CD4-positive, CD25-positive, alpha-beta regulatory T cell (primary cell): Measurements from ENCODE around the gene MEIKIN. TPM values are rescaled to one million over a fixed set of nuclear protein-coding genes. Genes with fewer than 3 reads are reported as not detected.

Source experiments
- ATAC-seq, 2 donors: fragments of 150-1000 bp; cut with Tn5 transposase; one replicate each; pipeline ENCODE4 v1.10.0; 2021; ENCODE audit warnings: low read depth in 2 of 2, moderate number of reproducible peaks in 2 of 2, moderate library complexity in 1 of 2
- DNase-seq, 3 donors: peaks; one replicate each; pipeline versions ENCODE4 v3.0.0 to v3.0.0-alpha.2; 2012 to 2022; ENCODE audit warnings: mixed read lengths in 1 of 3
- H3K27ac ChIP-seq: one replicate; pipeline ENCODE4 v1.7.0; 2013; ENCODE audit warnings: mild to moderate bottlenecking, low read length; ENCODE audit not compliant: insufficient read depth, poor library complexity, severe bottlenecking
- H3K27me3 ChIP-seq: one replicate; pipeline ENCODE4 v1.7.0; 2013; ENCODE audit warnings: low read length; ENCODE audit not compliant: control insufficient read depth, insufficient read depth
- H3K36me3 ChIP-seq: one replicate; pipeline ENCODE4 v1.7.0; 2013; ENCODE audit warnings: mild to moderate bottlenecking, low read length, moderate library complexity; ENCODE audit not compliant: control insufficient read depth, insufficient read depth
- H3K4me1 ChIP-seq: 2 replicates; pipeline ENCODE4 v1.7.0; 2013; ENCODE audit warnings: mild to moderate bottlenecking, low read length; ENCODE audit not compliant: insufficient read depth, control insufficient read depth, poor library complexity, severe bottlenecking
- H3K4me3 ChIP-seq: one replicate; pipeline ENCODE4 v1.7.0; 2013; ENCODE audit warnings: low read depth, mild to moderate bottlenecking, low read length, moderate library complexity
- H3K9me3 ChIP-seq, 2 experiments: 1 replicate in 1 of 2; 2 replicates in 1 of 2; pipeline ENCODE4 v1.7.0; 2013; ENCODE audit warnings: low read length in 2 of 2, mild to moderate bottlenecking in 1 of 2, moderate library complexity in 1 of 2; ENCODE audit not compliant: control insufficient read depth in 2 of 2
- H3K27ac Mint-ChIP-seq, 3 donors: one replicate each; pipeline ENCODE4 v1.8.0; 2020 to 2022; ENCODE audit warnings: mild to moderate bottlenecking in 3 of 3, mixed read lengths in 3 of 3, moderate library complexity in 2 of 3
- H3K27me3 Mint-ChIP-seq: one replicate; pipeline ENCODE4 v1.8.0; 2022; ENCODE audit warnings: mild to moderate bottlenecking, mixed read lengths
- H3K36me3 Mint-ChIP-seq: one replicate; pipeline ENCODE4 v1.8.0; 2020; ENCODE audit warnings: mixed read lengths
- H3K4me1 Mint-ChIP-seq, 4 donors: one replicate each; pipeline ENCODE4 v1.8.0; 2020 to 2022; ENCODE audit warnings: mixed read lengths in 4 of 4, mild to moderate bottlenecking in 1 of 4
- H3K4me3 Mint-ChIP-seq, 4 donors: one replicate each; pipeline ENCODE4 v1.8.0; 2020 to 2022; ENCODE audit warnings: mild to moderate bottlenecking in 4 of 4, mixed read lengths in 4 of 4, moderate library complexity in 3 of 4
- H3K9me3 Mint-ChIP-seq, 7 donors: one replicate each; pipeline ENCODE4 v1.8.0; 2020 to 2022; ENCODE audit warnings: mixed read lengths in 7 of 7, mild to moderate bottlenecking in 3 of 7, moderate library complexity in 2 of 7
- polyA plus RNA-seq, 4 donors: library from polyadenylated mRNA; unstranded; fragments of 300-500 nt; fragmentation: Illumina TruSeq; gene quantifications; one replicate each; pipeline ENCODE4 v1.2.3, GENCODE V29; 2021
- total RNA-seq: library from RNA; stranded (reverse); gene quantifications from one replicate; pipeline ENCODE4 v1.2.3, GENCODE V29; 2022

Gene MEIKIN
- total and polyA plus RNA-seq, 5 donors from 2014 or later, result not detected

GRCh38 chr5:131824631-131825030, 120.8 kb downstream of the MEIKIN start:
- Histone ChIP-seq H3K4me3 (no peak overlapping the region), H3K9me3 (no peaks in the 10 kb centered on the region), H3K27ac (no peak overlapping the region), H3K27me3 (peaks cover 7% of the 10 kb centered on the region), H3K36me3 (no peaks in the 10 kb centered on the region), H3K4me1 (no peaks in the 10 kb centered on the region)
- Mint-ChIP-seq H3K4me1 (no peaks in the 10 kb centered on the region), H3K27ac (no peak overlapping the region), H3K4me3 (no peak overlapping the region), H3K36me3 (no peaks in the 10 kb centered on the region), H3K27me3 (peaks cover 48% of the 10 kb centered on the region), H3K9me3 (peaks cover 0 to 6% (median 0%) of the 10 kb centered on the region in 7 donors)
- ATAC-seq, result no peak
- DNase-seq, result no peak

GRCh38 chr5:131821221-131821620, 124.2 kb downstream of the MEIKIN start:
- ATAC-seq, result no peak
- no peak for DNase-seq
- Mint-ChIP-seq H3K27me3 (peaks cover 35% of the 10 kb centered on the region), H3K36me3 (no peaks in the 10 kb centered on the region), H3K4me1 (peaks cover 5 to 13% (median 8%) of the 10 kb centered on the region in 4 donors), H3K9me3 (peaks cover 0 to 3% (median 0%) of the 10 kb centered on the region in 7 donors), H3K27ac (no peak overlapping the region), H3K4me3 (no peak overlapping the region)
- Histone ChIP-seq H3K9me3 (no peaks in the 10 kb centered on the region), H3K27ac (no peak overlapping the region), H3K4me3 (no peak overlapping the region), H3K27me3 (peaks cover 7% of the 10 kb centered on the region), H3K36me3 (no peaks in the 10 kb centered on the region), H3K4me1 (no peaks in the 10 kb centered on the region)

GRCh38 chr5:131818001-131818724, 127.3 kb downstream of the MEIKIN start:
- H3K27ac ChIP-seq, result no peak overlapping the region
- no peaks in the 10 kb centered on the region for H3K4me1 ChIP-seq
- Mint-ChIP-seq H3K27ac (peak overlapping the region in 1 of 3 donors; percentile 37), H3K36me3 (no peaks in the 10 kb centered on the region), H3K27me3 (peaks cover 24% of the 10 kb centered on the region), H3K4me3 (no peak overlapping the region), H3K9me3 (peaks cover 0 to 2% (median 0%) of the 10 kb centered on the region in 7 donors), H3K4me1 (peaks cover 5 to 13% (median 8%) of the 10 kb centered on the region in 4 donors)
- H3K27me3 ChIP-seq, result peaks cover 8% of the 10 kb centered on the region
- H3K36me3 ChIP-seq, result no peaks in the 10 kb centered on the region
- H3K4me3 ChIP-seq, result no peak overlapping the region
- H3K9me3 ChIP-seq, result no peaks in the 10 kb centered on the region
- ATAC-seq (no peak), DNase-seq (no peak)

- DNase-seq (no peak), ATAC-seq (no peak)
- no peaks in the 10 kb centered on the region for H3K36me3 Mint-ChIP-seq
- H3K4me1 Mint-ChIP-seq, result peaks cover 5 to 16% (median 8%) of the 10 kb centered on the region in 4 donors
- no peaks in the 10 kb centered on the region for H3K36me3 ChIP-seq
- peaks cover 0 to 2% (median 0%) of the 10 kb centered on the region in 7 donors for H3K9me3 Mint-ChIP-seq
- H3K27me3 ChIP-seq, result peaks cover 2% of the 10 kb centered on the region
- H3K4me3 Mint-ChIP-seq, result no peak overlapping the region
- no peaks in the 10 kb centered on the region for H3K9me3 ChIP-seq
- no peaks in the 10 kb centered on the region for H3K4me1 ChIP-seq
- H3K27me3 Mint-ChIP-seq, result peaks cover 5% of the 10 kb centered on the region
- no peak overlapping the region for H3K27ac ChIP-seq
- H3K27ac Mint-ChIP-seq, result no peak overlapping the region
- H3K4me3 ChIP-seq, result no peak overlapping the region
These were observed 130.5 kb downstream of the MEIKIN start for GRCh38 chr5:131814990-131815389.

GRCh38 chr5:131812371-131813160, 132.9 kb downstream of the MEIKIN start:
- H3K4me1 ChIP-seq, result no peaks in the 10 kb centered on the region
- no peak overlapping the region for H3K27ac ChIP-seq
- Mint-ChIP-seq H3K4me1 (peaks cover 0 to 4% (median under 1%) of the 10 kb centered on the region in 4 donors), H3K27ac (no peak overlapping the region), H3K27me3 (peaks cover 6% of the 10 kb centered on the region), H3K36me3 (peaks cover 4% of the 10 kb centered on the region), H3K4me3 (no peak overlapping the region), H3K9me3 (peaks cover 0 to 2% (median 0%) of the 10 kb centered on the region in 7 donors)
- peaks cover 2% of the 10 kb centered on the region for H3K27me3 ChIP-seq
- H3K36me3 ChIP-seq, result no peaks in the 10 kb centered on the region
- DNase-seq, result no peak
- no peaks in the 10 kb centered on the region for H3K9me3 ChIP-seq
- ATAC-seq, result no peak
- H3K4me3 ChIP-seq, result no peak overlapping the region

- no peak for ATAC-seq
- H3K27ac Mint-ChIP-seq, result no peak overlapping the region
These were observed 134.8 kb downstream of the MEIKIN start for GRCh38 chr5:131810510-131811249.

More at GRCh38 chr5:131810510-131811249, 134.8 kb downstream of the MEIKIN start:
- H3K4me3 ChIP-seq, result no peak overlapping the region
- H3K27me3 Mint-ChIP-seq, result peaks cover 11% of the 10 kb centered on the region
- peaks cover 2% of the 10 kb centered on the region for H3K27me3 ChIP-seq
- no peaks in the 10 kb centered on the region for H3K36me3 ChIP-seq
- no peak overlapping the region for H3K27ac ChIP-seq
- H3K9me3 Mint-ChIP-seq, result peaks cover 0 to 2% (median 0%) of the 10 kb centered on the region in 7 donors
- H3K9me3 ChIP-seq, result no peaks in the 10 kb centered on the region
- H3K4me3 Mint-ChIP-seq, result no peak overlapping the region
- H3K4me1 Mint-ChIP-seq, result peaks cover 0 to 3% (median 0%) of the 10 kb centered on the region in 4 donors
- DNase-seq, result peak in 1 of 3 donors; percentile 37
- no peaks in the 10 kb centered on the region for H3K4me1 ChIP-seq
- peaks cover 4% of the 10 kb centered on the region for H3K36me3 Mint-ChIP-seq
